Measurements from ENCODE around the gene SYP.

DNA sequence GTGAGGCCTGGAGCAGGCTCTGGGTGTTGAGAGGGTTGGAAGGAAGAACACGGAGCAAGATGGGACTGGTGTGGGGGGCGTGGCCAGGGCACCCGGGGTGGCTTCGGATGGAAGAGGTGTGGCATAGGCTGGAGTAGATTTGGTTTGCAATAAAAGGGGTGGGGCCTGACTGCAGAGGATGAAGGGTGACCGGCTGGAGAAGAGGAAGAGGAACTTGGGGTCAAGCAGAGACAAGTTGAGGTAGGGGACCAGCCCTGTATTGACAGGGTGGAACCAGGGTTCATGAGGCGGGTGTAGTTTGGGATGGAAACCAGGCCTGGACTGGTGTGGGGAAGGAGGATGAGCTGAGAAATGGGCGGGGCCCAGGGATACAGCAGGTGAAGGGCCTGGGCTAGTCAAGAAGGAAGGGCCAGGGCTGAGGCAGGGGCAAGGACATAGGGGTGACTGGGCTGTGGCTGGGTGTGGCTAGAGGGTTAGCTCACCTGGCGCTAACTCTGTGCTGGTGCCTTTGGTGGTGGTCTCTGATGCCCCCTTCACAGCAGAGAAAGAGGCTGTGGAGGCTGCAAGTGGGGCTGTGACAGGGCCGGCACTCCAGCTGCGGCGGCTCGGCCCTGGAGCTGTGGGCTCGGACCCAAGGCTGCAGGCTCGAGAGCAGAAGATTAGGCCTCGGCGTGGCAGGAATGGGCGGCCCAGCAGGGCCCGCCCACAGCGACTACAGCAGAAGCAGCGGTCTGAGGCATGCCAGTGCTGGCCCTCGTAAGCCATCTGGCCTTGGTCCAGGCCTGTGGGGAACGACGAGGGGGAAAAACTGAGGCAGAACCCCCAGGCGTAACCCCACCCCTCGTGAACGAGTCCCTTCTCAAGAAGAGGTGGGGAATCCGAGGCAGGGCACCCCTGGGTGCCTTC lies 23.3 kb downstream of the SYP start:
- TF ChIP-seq CTCF (IDR thresholded peaks at IDR 0.05) (no peak), POLR2A (IDR thresholded peaks at IDR 0.05) (no peak), EP300 (IDR thresholded peaks at IDR 0.05) (no peak)

Data from ovary (tissue), 3 donors.